Neural crest cell (in vitro differentiated cells): ENCODE measurements around the gene MTF1. TPM values are rescaled to one million over a fixed set of nuclear protein-coding genes. Genes with fewer than 3 reads are reported as not detected.

Source experiments
- DNase-seq: peaks from one replicate; pipeline ENCODE4 v3.0.0; 2021; ENCODE audit warnings: low read depth, mixed read lengths, low spot score
- H3K27ac Mint-ChIP-seq: one replicate; pipeline ENCODE4 v1.8.0; 2021; ENCODE audit warnings: mild to moderate bottlenecking, mixed read lengths; ENCODE audit not compliant: unreplicated experiment
- H3K27me3 Mint-ChIP-seq: 2 replicates; pipeline ENCODE4 v1.8.0; 2021; ENCODE audit warnings: low read depth, mild to moderate bottlenecking, mixed read lengths
- H3K36me3 Mint-ChIP-seq: 2 replicates; pipeline ENCODE4 v1.8.0; 2021; ENCODE audit warnings: low read depth, mild to moderate bottlenecking, mixed read lengths
- H3K4me1 Mint-ChIP-seq: 2 replicates; pipeline ENCODE4 v1.8.0; 2021; ENCODE audit warnings: mixed read lengths
- H3K4me3 Mint-ChIP-seq: one replicate; pipeline ENCODE4 v1.8.0; 2021; ENCODE audit warnings: mild to moderate bottlenecking, mixed read lengths
- H3K9me3 Mint-ChIP-seq: 2 replicates; pipeline ENCODE4 v1.8.0; 2021; ENCODE audit warnings: mixed read lengths
- CTCF ChIP-seq: fragments of 200-600 bp; sonication (generic); conservative IDR thresholded peaks from 2 replicates; pipeline ENCODE4 v1.5.0; 2021; ENCODE audit warnings: antibody characterized with exemption, mild to moderate bottlenecking
- total RNA-seq: library from RNA; stranded (reverse); gene quantifications from 2 replicates; pipeline ENCODE4 v1.2.1, GENCODE V29; 2021

The MTF1 gene
- total RNA-seq, 1 donor from 2014 or later, result 19.9 TPM

GRCh38 chr1:37764888-37765441 is 94.4 kb downstream of the MTF1 start, which contains the start of gene EPHA10:
Gene EPHA10, minus strand, starts transcription at chr1:37765120. Its CDS starts 54 bp downstream, at chr1:37765066.
- Mint-ChIP-seq H3K27ac (no peak within 1 kb of the TSS), H3K4me3 (peak within 1 kb of the TSS; percentile 80)

GRCh38 chr1:37764414-37764825 is 95.0 kb downstream of the MTF1 start:
- Mint-ChIP-seq H3K4me3 (peak overlapping the region; percentile 80), H3K27me3 (peaks cover 80% of the 10 kb centered on the region), H3K36me3 (no peaks in the 10 kb centered on the region), H3K4me1 (peaks cover 15% of the 10 kb centered on the region), H3K27ac (no peak overlapping the region), H3K9me3 (no peaks in the 10 kb centered on the region)
- DNase-seq, result peak; percentile 81
- TF ChIP-seq CTCF, result no peak

More at GRCh38 chr1:37764888-37765441, 94.4 kb downstream of the MTF1 start, which contains the start of gene EPHA10:
- no peak for TF ChIP-seq CTCF
- Mint-ChIP-seq H3K36me3 (no peaks in the 10 kb centered on the region), H3K9me3 (no peaks in the 10 kb centered on the region), H3K27me3 (peaks cover 86% of the 10 kb centered on the region), H3K4me1 (peaks cover 15% of the 10 kb centered on the region)
- DNase-seq, result peak; percentile 35

- Mint-ChIP-seq H3K27me3 (peaks cover 75% of the 10 kb centered on the region), H3K4me1 (peaks cover 15% of the 10 kb centered on the region), H3K27ac (no peak overlapping the region), H3K36me3 (no peaks in the 10 kb centered on the region), H3K9me3 (no peaks in the 10 kb centered on the region), H3K4me3 (peak overlapping the region; percentile 80)
- TF ChIP-seq CTCF, result no peak
- no peak for DNase-seq
These were observed 95.5 kb downstream of the MTF1 start for GRCh38 chr1:37763791-37764413.

GRCh38 chr1:37762516-37762915 is 96.9 kb downstream of the MTF1 start:
- no peaks in the 10 kb centered on the region for H3K9me3 Mint-ChIP-seq
- no peak overlapping the region for H3K27ac Mint-ChIP-seq
- H3K36me3 Mint-ChIP-seq, result no peaks in the 10 kb centered on the region
- no peak for TF ChIP-seq CTCF
- peaks cover 61% of the 10 kb centered on the region for H3K27me3 Mint-ChIP-seq
- H3K4me3 Mint-ChIP-seq, result no peak overlapping the region
- DNase-seq, result no peak
- H3K4me1 Mint-ChIP-seq, result peaks cover 15% of the 10 kb centered on the region

GRCh38 chr1:37761416-37762095 is 97.8 kb downstream of the MTF1 start:
- DNase-seq, result no peak
- no peak for TF ChIP-seq CTCF
- Mint-ChIP-seq H3K9me3 (no peaks in the 10 kb centered on the region), H3K4me1 (peaks cover 15% of the 10 kb centered on the region), H3K27ac (no peak overlapping the region), H3K36me3 (no peaks in the 10 kb centered on the region), H3K27me3 (peaks cover 52% of the 10 kb centered on the region), H3K4me3 (no peak overlapping the region)

Other genes starting within 250 kb of the MTF1 start
- 0.50 and 0.54 TPM in 2 replicates for gene RSPO1, start 224.7 kb downstream of the MTF1 start, total RNA-seq
- gene CDCA8, start 167.1 kb downstream of the MTF1 start, total RNA-seq, result 70.3 and 72.1 TPM in 2 replicates
- gene EPHA10, start 94.5 kb downstream of the MTF1 start, total RNA-seq, result 0.63 and 0.77 TPM in 2 replicates
- gene MANEAL, start 65.7 kb downstream of the MTF1 start, total RNA-seq, result 16.0 and 17.6 TPM in 2 replicates
- gene C1orf122, start 51.8 kb downstream of the MTF1 start, total RNA-seq, result 37.3 and 40.0 TPM in 2 replicates
- 17.0 and 17.6 TPM in 2 replicates for gene YRDC, start 51.4 kb downstream of the MTF1 start, total RNA-seq
- 18.8 and 19.1 TPM in 2 replicates for gene INPP5B, start 87.5 kb upstream of the MTF1 start, total RNA-seq
- 113 and 119 TPM in 2 replicates for gene SF3A3, start 130.4 kb upstream of the MTF1 start, total RNA-seq
- 21.2 and 22.4 TPM in 2 replicates for gene FHL3, start 145.9 kb upstream of the MTF1 start, total RNA-seq
- gene UTP11, start 153.1 kb upstream of the MTF1 start, total RNA-seq, result 41.2 and 44.5 TPM in 2 replicates
- gene POU3F1, start 187.2 kb upstream of the MTF1 start, total RNA-seq, result 10.7 and 12.1 TPM in 2 replicates